PFSK-1 (cell line): Measurements from ENCODE around the gene ISM2.

Experiments used
- FOXP2 ChIP-seq: optimal IDR thresholded peaks from 2 replicates; pipeline ENCODE3; 2011; ENCODE audit warnings: borderline replicate concordance, control low read depth, inconsistent platforms; ENCODE audit not compliant: insufficient read depth; ENCODE audit errors: extremely low read length, extremely low read depth
- POLR2AphosphoS5 ChIP-seq: IDR thresholded peaks from 2 replicates; pipeline ENCODE4 v1.6.1; 2012; ENCODE audit warnings: low read depth, mild to moderate bottlenecking, control low read depth, low read length, moderate library complexity
- SIN3A ChIP-seq: IDR thresholded peaks from 2 replicates; pipeline ENCODE4 v1.6.1; 2012; ENCODE audit warnings: mild to moderate bottlenecking, low read length, moderate library complexity, borderline replicate concordance; ENCODE audit not compliant: insufficient read depth
- TAF1 ChIP-seq: IDR thresholded peaks from 2 replicates; pipeline ENCODE4 v1.6.1; 2012; ENCODE audit warnings: low read length, control low read depth, borderline replicate concordance; ENCODE audit not compliant: insufficient read depth
- TF ChIP-seq, protein P1 (sequence below), 2 experiments: IDR thresholded peaks; 2 replicates each; pipeline versions ENCODE4 v1.6.1 to v1.8.0; 2011 to 2012; ENCODE audit warnings: low read depth in 2 of 2, low read length in 2 of 2, control low read depth in 1 of 2, inconsistent platforms in 1 of 2, mild to moderate bottlenecking in 1 of 2, moderate library complexity in 1 of 2; ENCODE audit not compliant: insufficient read depth in 1 of 2

ISM2 gene

DNA sequence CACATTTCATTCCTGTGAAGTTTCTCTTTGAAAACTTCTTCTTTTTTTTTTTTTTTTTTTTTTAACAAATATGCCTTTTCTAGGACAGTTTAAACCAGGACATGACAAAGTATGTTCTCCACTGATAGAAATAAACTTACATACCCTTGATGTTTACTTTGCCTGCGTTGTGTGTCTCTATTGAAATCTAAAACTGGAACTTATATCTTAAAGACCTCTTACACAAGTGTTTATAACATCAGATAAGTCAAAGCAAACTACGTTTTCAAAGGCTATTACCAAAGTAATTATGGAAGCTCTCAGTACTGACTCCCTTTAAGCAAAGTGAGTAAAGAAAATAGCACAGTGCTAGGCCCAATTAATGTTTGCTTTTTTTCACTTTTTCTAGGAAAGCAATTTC is 30.6 kb upstream of the ISM2 start:
- TF ChIP-seq SIN3A (no peak), TAF1 (no peak), POLR2AphosphoS5 (no peak)

DNA sequence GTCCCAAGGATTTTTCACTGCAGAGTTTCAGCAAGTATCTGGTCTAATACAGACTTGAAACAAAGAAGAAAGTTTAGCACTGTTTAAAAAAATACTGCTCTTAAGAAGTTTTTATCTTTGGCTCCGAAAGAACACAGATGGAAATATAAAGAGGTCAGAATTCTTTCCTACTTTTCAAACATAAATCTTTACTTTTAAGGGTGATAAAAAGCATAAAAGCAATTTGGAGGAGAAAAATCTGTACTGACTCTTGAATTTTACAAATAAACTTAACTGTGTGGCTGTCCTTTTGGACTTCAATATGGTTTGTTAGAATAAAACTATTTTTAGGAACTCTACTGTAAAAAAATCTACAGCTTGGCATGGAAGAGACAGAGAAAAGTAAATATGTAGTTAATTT is 27.6 kb upstream of the ISM2 start:
- TF ChIP-seq TAF1 (no peak), SIN3A (no peak), FOXP2 (no peak), POLR2AphosphoS5 (no peak)
- TF ChIP-seq, protein P1, sequence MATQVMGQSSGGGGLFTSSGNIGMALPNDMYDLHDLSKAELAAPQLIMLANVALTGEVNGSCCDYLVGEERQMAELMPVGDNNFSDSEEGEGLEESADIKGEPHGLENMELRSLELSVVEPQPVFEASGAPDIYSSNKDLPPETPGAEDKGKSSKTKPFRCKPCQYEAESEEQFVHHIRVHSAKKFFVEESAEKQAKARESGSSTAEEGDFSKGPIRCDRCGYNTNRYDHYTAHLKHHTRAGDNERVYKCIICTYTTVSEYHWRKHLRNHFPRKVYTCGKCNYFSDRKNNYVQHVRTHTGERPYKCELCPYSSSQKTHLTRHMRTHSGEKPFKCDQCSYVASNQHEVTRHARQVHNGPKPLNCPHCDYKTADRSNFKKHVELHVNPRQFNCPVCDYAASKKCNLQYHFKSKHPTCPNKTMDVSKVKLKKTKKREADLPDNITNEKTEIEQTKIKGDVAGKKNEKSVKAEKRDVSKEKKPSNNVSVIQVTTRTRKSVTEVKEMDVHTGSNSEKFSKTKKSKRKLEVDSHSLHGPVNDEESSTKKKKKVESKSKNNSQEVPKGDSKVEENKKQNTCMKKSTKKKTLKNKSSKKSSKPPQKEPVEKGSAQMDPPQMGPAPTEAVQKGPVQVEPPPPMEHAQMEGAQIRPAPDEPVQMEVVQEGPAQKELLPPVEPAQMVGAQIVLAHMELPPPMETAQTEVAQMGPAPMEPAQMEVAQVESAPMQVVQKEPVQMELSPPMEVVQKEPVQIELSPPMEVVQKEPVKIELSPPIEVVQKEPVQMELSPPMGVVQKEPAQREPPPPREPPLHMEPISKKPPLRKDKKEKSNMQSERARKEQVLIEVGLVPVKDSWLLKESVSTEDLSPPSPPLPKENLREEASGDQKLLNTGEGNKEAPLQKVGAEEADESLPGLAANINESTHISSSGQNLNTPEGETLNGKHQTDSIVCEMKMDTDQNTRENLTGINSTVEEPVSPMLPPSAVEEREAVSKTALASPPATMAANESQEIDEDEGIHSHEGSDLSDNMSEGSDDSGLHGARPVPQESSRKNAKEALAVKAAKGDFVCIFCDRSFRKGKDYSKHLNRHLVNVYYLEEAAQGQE (IDR thresholded peaks at IDR 0.05; ENCODE audit: insufficient read depth in 1 of 2, low read depth in 2 of 2, low read length in 2 of 2): no peak

DNA sequence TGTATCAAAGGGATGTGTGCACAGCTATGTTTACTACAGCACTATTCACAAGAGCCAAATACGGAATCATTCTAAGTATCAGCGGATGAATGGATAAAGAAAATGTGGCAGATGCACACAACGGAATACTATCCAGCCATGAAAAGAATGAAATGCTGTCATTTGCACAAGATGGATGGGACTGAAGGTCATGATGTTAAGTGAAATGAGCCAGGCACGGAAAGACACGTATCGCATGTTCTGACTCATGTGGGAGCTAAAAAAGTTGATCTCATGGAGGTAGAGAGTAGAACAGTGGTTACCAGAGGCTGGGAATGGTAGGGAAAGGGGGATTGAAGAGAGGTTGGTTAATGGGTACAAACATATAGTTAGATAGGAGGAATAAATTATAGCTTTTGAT is 25.9 kb upstream of the ISM2 start:
- no peak for TF ChIP-seq FOXP2
- TF ChIP-seq, protein P1 (IDR thresholded peaks at IDR 0.05; ENCODE audit: insufficient read depth in 1 of 2, low read depth in 2 of 2, low read length in 2 of 2): no peak
- no peak for TF ChIP-seq POLR2AphosphoS5
- TF ChIP-seq SIN3A: no peak
- no peak for TF ChIP-seq TAF1

DNA sequence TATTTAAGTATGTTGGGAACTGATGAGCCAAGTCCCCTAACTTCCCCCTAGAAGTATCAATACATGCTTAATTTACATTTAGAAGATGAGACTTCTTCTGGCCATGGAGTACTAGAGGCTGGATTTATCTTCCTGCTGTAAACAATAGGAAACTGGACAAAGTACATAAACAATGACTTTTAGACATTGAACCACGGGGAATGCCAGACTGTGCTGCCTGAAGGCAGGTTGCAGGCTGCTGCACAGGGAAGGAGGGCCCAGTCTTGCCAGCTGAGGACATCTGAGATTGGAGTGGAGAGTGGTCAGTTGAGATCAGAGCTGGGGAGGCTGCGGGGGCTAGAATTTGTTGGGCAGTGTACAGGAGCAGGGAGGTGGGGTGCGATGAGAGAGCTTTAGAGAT is 24.5 kb upstream of the ISM2 start:
- TF ChIP-seq SIN3A (no peak), FOXP2 (no peak), TAF1 (no peak), POLR2AphosphoS5 (no peak)
- TF ChIP-seq, protein P1 (IDR thresholded peaks at IDR 0.05; ENCODE audit: insufficient read depth in 1 of 2, low read depth in 2 of 2, low read length in 2 of 2): no peak

DNA sequence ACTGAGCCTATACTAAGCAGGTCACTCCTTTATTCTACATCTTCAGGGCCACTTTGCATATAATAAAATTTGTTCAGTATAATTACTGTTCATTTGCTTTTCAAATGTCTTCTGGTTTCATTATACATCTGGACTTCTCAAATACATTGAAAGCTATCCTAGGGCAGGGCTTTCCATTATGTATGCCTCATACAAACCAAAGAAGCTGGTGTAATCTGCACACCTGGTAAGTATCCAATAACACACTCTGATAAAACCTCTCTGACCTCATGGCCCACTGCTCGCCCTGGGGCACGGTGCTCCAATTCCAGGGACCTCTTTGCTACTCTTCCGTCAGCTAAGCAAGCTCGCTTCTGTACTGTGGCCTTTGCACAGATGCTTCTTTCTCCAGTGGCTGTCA is 21.9 kb upstream of the ISM2 start:
- TF ChIP-seq TAF1 (no peak), SIN3A (no peak), FOXP2 (no peak), POLR2AphosphoS5 (no peak)
- TF ChIP-seq, protein P1 (IDR thresholded peaks at IDR 0.05; ENCODE audit: insufficient read depth in 1 of 2, low read depth in 2 of 2, low read length in 2 of 2): no peak
